NCI-H146 treated with DMSO at 0.1 percent for 48 hours (cell line): Measurements from ENCODE around the gene FEM1C.

ENCODE experiments used
- DNase-seq: peaks from one replicate; lab custom pipeline; 2025; ENCODE audit not compliant: unreplicated experiment; lab: John Stamatoyannopoulos, UW

The FEM1C gene

GRCh38 chr5:115544436-115545350, at the start of gene FEM1C:
TSS of gene FEM1C (minus strand) at chr5:115544775. CDS start at chr5:115543493, 1,282 bp downstream.
- peak; percentile 95 for DNase-seq

GRCh38 chr5:115589043-115589442, 44.5 kb upstream of the FEM1C start:
- no peak for DNase-seq

GRCh38 chr5:115588640-115589039, 44.1 kb upstream of the FEM1C start:
- DNase-seq = no peak

GRCh38 chr5:115586525-115587146, 42.1 kb upstream of the FEM1C start:
- peak; percentile 66 for DNase-seq

- DNase-seq = no peak
Observed at GRCh38 chr5:115585265-115585664, 40.7 kb upstream of the FEM1C start.

- no peak for DNase-seq
Observed at GRCh38 chr5:115584501-115584900, 39.9 kb upstream of the FEM1C start.

GRCh38 chr5:115583474-115583873, 38.9 kb upstream of the FEM1C start:
- DNase-seq = no peak

- DNase-seq = no peak
Observed at GRCh38 chr5:115580941-115581340, 36.4 kb upstream of the FEM1C start.

GRCh38 chr5:115579747-115580173, 35.2 kb upstream of the FEM1C start:
- no peak for DNase-seq

GRCh38 chr5:115579216-115579615, 34.6 kb upstream of the FEM1C start:
- DNase-seq = no peak

- no peak for DNase-seq
Observed at GRCh38 chr5:115578657-115579056, 34.1 kb upstream of the FEM1C start.

- no peak for DNase-seq
Observed at GRCh38 chr5:115577741-115578140, 33.2 kb upstream of the FEM1C start.

GRCh38 chr5:115577329-115577728, 32.8 kb upstream of the FEM1C start:
- no peak for DNase-seq

- DNase-seq = no peak
Observed at GRCh38 chr5:115575167-115576070, 30.8 kb upstream of the FEM1C start.

- DNase-seq = no peak
Observed at GRCh38 chr5:115573133-115573532, 28.6 kb upstream of the FEM1C start.

- DNase-seq = no peak
Observed at GRCh38 chr5:115571441-115571878, 26.9 kb upstream of the FEM1C start.

- DNase-seq = no peak
Observed at GRCh38 chr5:115568668-115569067, 24.1 kb upstream of the FEM1C start.

- DNase-seq = no peak
Observed at GRCh38 chr5:115565233-115565632, 20.7 kb upstream of the FEM1C start.

- DNase-seq = no peak
Observed at GRCh38 chr5:115561176-115561575, 16.6 kb upstream of the FEM1C start.

GRCh38 chr5:115559524-115559923, 14.9 kb upstream of the FEM1C start:
- DNase-seq = no peak

- DNase-seq = no peak
Observed at GRCh38 chr5:115558388-115558956, 13.9 kb upstream of the FEM1C start.
